Fibroblast of pulmonary artery (primary cell): ENCODE data around the gene PSMD9.
A peak's percentile ranks its signal among the peaks of the same experiment; 100 is the strongest.

Experiments
- DNase-seq: peaks from one replicate; pipeline ENCODE4 v3.0.0-alpha.2; 2010; ENCODE audit warnings: low read depth
- H3K4me3 ChIP-seq: replicated peaks from 2 replicates; pipeline ENCODE4 v1.5.1; 2011; ENCODE audit warnings: low read depth, mild to moderate bottlenecking, control low read depth, low read length, moderate library complexity
- CTCF ChIP-seq: IDR thresholded peaks from 2 replicates; pipeline ENCODE4 v1.5.1; 2011; ENCODE audit warnings: mild to moderate bottlenecking, control low read depth, low read length, inconsistent platforms; ENCODE audit errors: missing control alignments

Gene PSMD9

GRCh38 chr12:121934309-121934664 is 45.7 kb downstream of the PSMD9 start:
- no peak for DNase-seq
- no peak for TF ChIP-seq CTCF
- H3K4me3 ChIP-seq, result no peak overlapping the region

GRCh38 chr12:121937654-121938053 is 49.1 kb downstream of the PSMD9 start:
- H3K4me3 ChIP-seq, result no peak overlapping the region
- no peak for TF ChIP-seq CTCF
- DNase-seq, result no peak

- H3K4me3 ChIP-seq, result no peak overlapping the region
- TF ChIP-seq CTCF, result no peak
- no peak for DNase-seq
Observed at GRCh38 chr12:121939186-121939585, 50.6 kb downstream of the PSMD9 start.

- H3K4me3 ChIP-seq, result no peak overlapping the region
- no peak for TF ChIP-seq CTCF
- no peak for DNase-seq
Observed at GRCh38 chr12:121939992-121940766, 51.6 kb downstream of the PSMD9 start.

GRCh38 chr12:121942145-121942718 is 53.6 kb downstream of the PSMD9 start:
- TF ChIP-seq CTCF, result no peak
- no peak overlapping the region for H3K4me3 ChIP-seq
- peak; percentile 70 for DNase-seq

- no peak for TF ChIP-seq CTCF
- DNase-seq, result no peak
- no peak overlapping the region for H3K4me3 ChIP-seq
Observed at GRCh38 chr12:121943926-121944325, 55.3 kb downstream of the PSMD9 start.
